WTC11 (cell line): ENCODE results near the gene ASCC1. TPM values are rescaled to one million over a fixed set of nuclear protein-coding genes. Genes with fewer than 3 reads are reported as not detected.

Experiments
- ATAC-seq: fragments of 200-7000 bp; cut with Tn5 transposase; 2 replicates; pipeline ENCODE4 v1.10.0; 2021; ENCODE audit warnings: mild to moderate bottlenecking, moderate library complexity
- CTCF ChIA-PET: fragments of 300-600 bp; sonication (Branson Sonifier 250); formaldehyde crosslinking; loops from one replicate; lab custom pipeline; 2021; ENCODE audit warnings: antibody characterized with exemption; lab: Charles Lee
- POLR2A ChIA-PET: fragments of 350-600 bp; sonication (Branson Sonifier 250); formaldehyde crosslinking; loops from one replicate; lab custom pipeline; 2021; ENCODE audit warnings: antibody characterized with exemption; lab: Charles Lee
- DNase-seq: peaks from one replicate; pipeline ENCODE4 v3.0.0; 2021; ENCODE audit warnings: low spot score
- H3K27ac Mint-ChIP-seq: 2 replicates; pipeline ENCODE4 v1.8.0; 2021; ENCODE audit warnings: mixed read lengths
- H3K27me3 Mint-ChIP-seq: 2 replicates; pipeline ENCODE4 v1.8.0; 2021; ENCODE audit warnings: low read depth, mild to moderate bottlenecking, moderate library complexity, mixed read lengths
- H3K36me3 Mint-ChIP-seq: 2 replicates; pipeline ENCODE4 v1.8.0; 2021; ENCODE audit warnings: mixed read lengths
- H3K4me1 Mint-ChIP-seq: 2 replicates; pipeline ENCODE4 v1.8.0; 2022; ENCODE audit warnings: mixed read lengths
- H3K4me3 Mint-ChIP-seq: 2 replicates; pipeline ENCODE4 v1.8.0; 2021; ENCODE audit warnings: mild to moderate bottlenecking, moderate library complexity, mixed read lengths
- H3K9me3 Mint-ChIP-seq: 2 replicates; pipeline ENCODE4 v1.8.0; 2021; ENCODE audit warnings: mixed read lengths
- ATF1 ChIP-seq: sonication (generic); formaldehyde crosslinking; IDR thresholded peaks from 2 replicates; pipeline ENCODE4 v1.8.1; 2023; ENCODE audit warnings: mild to moderate bottlenecking, moderate library complexity, missing genetic modification reagents
- ATF2 ChIP-seq: sonication (generic); formaldehyde crosslinking; IDR thresholded peaks from 2 replicates; pipeline ENCODE4 v1.8.1; 2022; ENCODE audit warnings: low read depth, missing genetic modification reagents, borderline replicate concordance
- E2F4 ChIP-seq: sonication (generic); formaldehyde crosslinking; IDR thresholded peaks from 2 replicates; pipeline ENCODE4 v1.8.1; 2022; ENCODE audit warnings: low read depth, mild to moderate bottlenecking, moderate library complexity, missing genetic modification reagents, borderline replicate concordance
- E2F5 ChIP-seq: sonication (generic); formaldehyde crosslinking; IDR thresholded peaks from 2 replicates; pipeline ENCODE4 v1.8.1; 2022; ENCODE audit warnings: mild to moderate bottlenecking, moderate library complexity, missing genetic modification reagents
- EMX1 ChIP-seq: fragments of 250-450 bp; sonication (Bioruptor Pico); IDR thresholded peaks from 2 replicates; pipeline ENCODE4 v1.8.0; 2021; ENCODE audit warnings: mild to moderate bottlenecking
- ETV6 ChIP-seq: sonication (generic); formaldehyde crosslinking; IDR thresholded peaks from 2 replicates; pipeline ENCODE4 v1.8.1; 2022; ENCODE audit warnings: mild to moderate bottlenecking, missing genetic modification reagents
- FOXP4 ChIP-seq: sonication (generic); formaldehyde crosslinking; IDR thresholded peaks from 2 replicates; pipeline ENCODE4 v1.8.0; 2022; ENCODE audit warnings: mild to moderate bottlenecking, missing genetic modification reagents
- GABPB1 ChIP-seq: sonication (generic); formaldehyde crosslinking; IDR thresholded peaks from 2 replicates; pipeline ENCODE4 v1.8.1; 2023; ENCODE audit warnings: mild to moderate bottlenecking, missing genetic modification reagents
- GRHL2 ChIP-seq: fragments of 250-450 bp; sonication (Bioruptor Pico); IDR thresholded peaks from 2 replicates; pipeline ENCODE4 v1.8.0; 2022; ENCODE audit warnings: mild to moderate bottlenecking, moderate library complexity; ENCODE audit not compliant: insufficient replicate concordance, severe bottlenecking
- HMGXB4 ChIP-seq: sonication (generic); formaldehyde crosslinking; IDR thresholded peaks from 2 replicates; pipeline ENCODE4 v1.8.1; 2023; ENCODE audit warnings: mild to moderate bottlenecking, moderate library complexity, missing genetic modification reagents
- IRF1 ChIP-seq: sonication (generic); formaldehyde crosslinking; IDR thresholded peaks from 2 replicates; pipeline ENCODE4 v1.8.0; 2023; ENCODE audit warnings: missing genetic modification reagents
- IRF2 ChIP-seq: sonication (generic); formaldehyde crosslinking; IDR thresholded peaks from 2 replicates; pipeline ENCODE4 v1.8.0; 2022; ENCODE audit warnings: low read depth, missing genetic modification reagents, borderline replicate concordance
- KAT7 ChIP-seq: sonication (generic); formaldehyde crosslinking; IDR thresholded peaks from 2 replicates; pipeline ENCODE4 v1.8.1; 2023; ENCODE audit warnings: missing genetic modification reagents, mild to moderate bottlenecking, borderline replicate concordance
- MAX ChIP-seq: sonication (generic); formaldehyde crosslinking; IDR thresholded peaks from 2 replicates; pipeline ENCODE4 v1.8.0; 2022; ENCODE audit warnings: mild to moderate bottlenecking, missing genetic modification reagents
- MYBL2 ChIP-seq: sonication (generic); formaldehyde crosslinking; IDR thresholded peaks from 2 replicates; pipeline ENCODE4 v1.8.1; 2023; ENCODE audit warnings: mild to moderate bottlenecking, moderate library complexity, missing genetic modification reagents
- NFATC4 ChIP-seq: fragments of 250-450 bp; sonication (Bioruptor Pico); IDR thresholded peaks from 2 replicates; pipeline ENCODE4 v1.9.0; 2021; ENCODE audit warnings: mild to moderate bottlenecking
- NFYB ChIP-seq: sonication (generic); formaldehyde crosslinking; conservative IDR thresholded peaks from 2 replicates; pipeline ENCODE4 v1.8.0; 2022; ENCODE audit warnings: low read depth, missing genetic modification reagents
- NR1H2 ChIP-seq: sonication (generic); formaldehyde crosslinking; IDR thresholded peaks from 2 replicates; pipeline ENCODE4 v1.9.0; 2021; ENCODE audit warnings: mild to moderate bottlenecking, moderate library complexity, missing genetic modification reagents
- RELA ChIP-seq: sonication (generic); formaldehyde crosslinking; IDR thresholded peaks from 2 replicates; pipeline ENCODE4 v1.8.1; 2022; ENCODE audit warnings: missing genetic modification reagents, mild to moderate bottlenecking, borderline replicate concordance
- RORB ChIP-seq: fragments of 250-450 bp; sonication (Bioruptor Pico); IDR thresholded peaks from 2 replicates; pipeline ENCODE4 v1.9.0; 2021; ENCODE audit warnings: mild to moderate bottlenecking
- SMAD3 ChIP-seq: sonication (generic); formaldehyde crosslinking; IDR thresholded peaks from 2 replicates; pipeline ENCODE4 v1.8.0; 2022; ENCODE audit warnings: missing genetic modification reagents, mild to moderate bottlenecking, borderline replicate concordance
- SMAD4 ChIP-seq: sonication (generic); formaldehyde crosslinking; IDR thresholded peaks from 2 replicates; pipeline ENCODE4 v1.8.0; 2022; ENCODE audit warnings: mild to moderate bottlenecking, missing genetic modification reagents
- SP1 ChIP-seq: sonication (generic); formaldehyde crosslinking; conservative IDR thresholded peaks from 2 replicates; pipeline ENCODE4 v1.8.1; 2022; ENCODE audit warnings: missing genetic modification reagents
- TEAD1 ChIP-seq: sonication (generic); formaldehyde crosslinking; IDR thresholded peaks from 2 replicates; pipeline ENCODE4 v1.8.0; 2022; ENCODE audit warnings: mild to moderate bottlenecking, missing genetic modification reagents
- USF2 ChIP-seq: sonication (generic); formaldehyde crosslinking; IDR thresholded peaks from 2 replicates; pipeline ENCODE4 v1.8.1; 2023; ENCODE audit warnings: mild to moderate bottlenecking, missing genetic modification reagents, moderate library complexity
- total RNA-seq: library from RNA; stranded (reverse); gene quantifications from 3 replicates; pipeline ENCODE4 v1.2.3, GENCODE V29; 2021

The ASCC1 gene
- total RNA-seq, 1 experiment from 2014 or later = 30.4 TPM

GRCh38 chr10:72254813-72255568, 38.9 kb upstream of the ASCC1 start:
- Mint-ChIP-seq H3K27me3 (no peaks in the 10 kb centered on the region), H3K4me3 (peak overlapping the region; percentile 57), H3K27ac (peak overlapping the region; percentile 98), H3K4me1 (peaks cover 41% of the 10 kb centered on the region), H3K36me3 (no peaks in the 10 kb centered on the region), H3K9me3 (no peaks in the 10 kb centered on the region)
- CTCF ChIA-PET = interaction anchor here (0.5 to 1.6 kb wide), 4 partner anchors 20 to 82 kb away, joined by 3 to 6 read pairs (median 4); no protein-coding TSS in a partner anchor
- TF ChIP-seq SP1 (peak; percentile 62; the same call in 1 of the 2 replicates), GABPB1 (0 out of 2 replicates have a peak, but pooled peaks have one; percentile 17), ATF2 (no peak), TEAD1 (CRISPR knock-in tag) (peak; percentile 25; the same call in 1 of the 2 replicates), E2F5 (CRISPR knock-in tag) (peak; percentile 40; the same call in 1 of the 2 replicates), MAX (CRISPR knock-in tag) (peak; percentile 54; the same call in 1 of the 2 replicates), ETV6 (no peak), MYBL2 (0 out of 2 replicates have a peak, but pooled peaks have one; percentile 50), NFYB (CRISPR knock-in tag) (no peak)
- TF ChIP-seq, all 79 proteins: peak for 6
- peak; percentile 94 for ATAC-seq
- DNase-seq = peak; percentile 78
- POLR2A ChIA-PET = interaction anchor here (0.7 to 2.6 kb wide), 4 partner anchors 19 to 70 kb away, joined by 3 to 24 read pairs (median 4); partner anchors contain the start of gene DDIT4

GRCh38 chr10:72253578-72253977, 37.5 kb upstream of the ASCC1 start:
- peaks cover 34% of the 10 kb centered on the region for H3K4me1 Mint-ChIP-seq
- TF ChIP-seq RORB (CRISPR knock-in tag) = no peak
- no peak for TF ChIP-seq IRF2 (CRISPR knock-in tag)
- TF ChIP-seq ATF1 (CRISPR knock-in tag) = no peak
- TF ChIP-seq FOXP4 = no peak
- TF ChIP-seq KAT7 = no peak
- TF ChIP-seq SMAD4 (CRISPR knock-in tag) = no peak
- TF ChIP-seq EMX1 = no peak
- TF ChIP-seq HMGXB4 = no peak
- no peak for TF ChIP-seq NR1H2
- TF ChIP-seq GRHL2 (CRISPR knock-in tag) = no peak
- no peak for TF ChIP-seq USF2 (CRISPR knock-in tag)
- TF ChIP-seq IRF1 (CRISPR knock-in tag) = no peak
- TF ChIP-seq E2F4 (CRISPR knock-in tag) = no peak
- no peak for TF ChIP-seq SP1
- TF ChIP-seq RELA (CRISPR knock-in tag) = no peak
- TF ChIP-seq NFYB (CRISPR knock-in tag) = no peak
- TF ChIP-seq SMAD3 (CRISPR knock-in tag) = no peak
- TF ChIP-seq NFATC4 (CRISPR knock-in tag) = no peak

More at GRCh38 chr10:72253578-72253977, 37.5 kb upstream of the ASCC1 start:
- no peak for ATAC-seq
- no peak overlapping the region for H3K4me3 Mint-ChIP-seq
- no peak overlapping the region for H3K27ac Mint-ChIP-seq
- no peaks in the 10 kb centered on the region for H3K27me3 Mint-ChIP-seq
- ChIA-PET CTCF (interaction anchor here (1.0 kb wide), 1 partner anchor 27 kb away, joined by 3 read pairs; no protein-coding TSS in a partner anchor), POLR2A (interaction anchor here (1.2 to 2.6 kb wide), 2 partner anchors 20 to 71 kb away, joined by 6 to 24 read pairs; partner anchors contain the start of gene DDIT4)
- no peak for DNase-seq
- no peaks in the 10 kb centered on the region for H3K36me3 Mint-ChIP-seq
- H3K9me3 Mint-ChIP-seq = no peaks in the 10 kb centered on the region
